ENCODE measurements around the gene LIPJ. TPM values are rescaled to one million over a fixed set of nuclear protein-coding genes. Genes with fewer than 3 reads are reported as not detected.

Gene LIPJ
- total RNA-seq, 1 experiment from 2014 or later, result not detected

- Mint-ChIP-seq H3K4me1 (ENCODE audit: insufficient read depth, unreplicated experiment) (no peaks in the 10 kb centered on the region), H3K27ac (ENCODE audit: low read depth, unreplicated experiment) (no peak overlapping the region), H3K36me3 (ENCODE audit: insufficient read depth, unreplicated experiment) (no peaks in the 10 kb centered on the region), H3K27me3 (ENCODE audit: insufficient read depth, unreplicated experiment) (no peaks in the 10 kb centered on the region), H3K9me3 (ENCODE audit: unreplicated experiment) (no peaks in the 10 kb centered on the region), H3K4me3 (ENCODE audit: unreplicated experiment) (no peak overlapping the region)
- intact Hi-C loops (cut with micrococcal nuclease), result no loop called here
- no TSS peak for BruUV-seq (replicated peaks)
- no peak for DNase-seq (ENCODE audit: unreplicated experiment)
- ChIA-PET POLR2A (interaction anchor here (1.1 kb wide), 1 partner anchor 397 kb away, joined by 4 read pairs; no protein-coding TSS in a partner anchor), CTCF (interaction anchor here (0.6 kb wide), 1 partner anchor 8 kb away, joined by 3 read pairs; no protein-coding TSS in a partner anchor)
- TF ChIP-seq CTCF (IDR thresholded peaks at IDR 0.05; ENCODE audit: unreplicated experiment), result no peak
Measured at GRCh38 chr10:88592906-88593305, 6.3 kb downstream of the LIPJ start.

GRCh38 chr10:88594482-88594881, 7.9 kb downstream of the LIPJ start:
- H3K9me3 Mint-ChIP-seq (ENCODE audit: unreplicated experiment), result no peaks in the 10 kb centered on the region
- H3K4me3 Mint-ChIP-seq (ENCODE audit: unreplicated experiment), result no peak overlapping the region
- ChIA-PET POLR2A (interaction anchor here (0.7 to 1.0 kb wide), 2 partner anchors 9 to 148 kb away, joined by 3 read pairs; no protein-coding TSS in a partner anchor), CTCF (no interaction called here)
- H3K27me3 Mint-ChIP-seq (ENCODE audit: insufficient read depth, unreplicated experiment), result no peaks in the 10 kb centered on the region
- BruUV-seq (replicated peaks), result no TSS peak
- intact Hi-C loops (cut with micrococcal nuclease), result no loop called here
- no peaks in the 10 kb centered on the region for H3K36me3 Mint-ChIP-seq (ENCODE audit: insufficient read depth, unreplicated experiment)
- DNase-seq (ENCODE audit: unreplicated experiment), result no peak
- H3K27ac Mint-ChIP-seq (ENCODE audit: low read depth, unreplicated experiment), result no peak overlapping the region
- no peak for TF ChIP-seq CTCF (IDR thresholded peaks at IDR 0.05; ENCODE audit: unreplicated experiment)
- H3K4me1 Mint-ChIP-seq (ENCODE audit: insufficient read depth, unreplicated experiment), result no peaks in the 10 kb centered on the region

GRCh38 chr10:88598055-88598454, 11.5 kb downstream of the LIPJ start:
- TF ChIP-seq CTCF (IDR thresholded peaks at IDR 0.05; ENCODE audit: unreplicated experiment), result no peak
- Mint-ChIP-seq H3K9me3 (ENCODE audit: unreplicated experiment) (no peaks in the 10 kb centered on the region), H3K4me3 (ENCODE audit: unreplicated experiment) (no peak overlapping the region), H3K27ac (ENCODE audit: low read depth, unreplicated experiment) (no peak overlapping the region), H3K36me3 (ENCODE audit: insufficient read depth, unreplicated experiment) (no peaks in the 10 kb centered on the region), H3K4me1 (ENCODE audit: insufficient read depth, unreplicated experiment) (no peaks in the 10 kb centered on the region), H3K27me3 (ENCODE audit: insufficient read depth, unreplicated experiment) (no peaks in the 10 kb centered on the region)
- no TSS peak for BruUV-seq (replicated peaks)
- no peak for DNase-seq (ENCODE audit: unreplicated experiment)
- ChIA-PET POLR2A (interaction anchor here (0.7 to 0.8 kb wide), 2 partner anchors 22 to 41 kb away, joined by 3 to 4 read pairs; no protein-coding TSS in a partner anchor), CTCF (interaction anchor here (0.8 kb wide), 1 partner anchor 212 kb away, joined by 3 read pairs; no protein-coding TSS in a partner anchor)
- intact Hi-C loops (cut with micrococcal nuclease), result no loop called here

GRCh38 chr10:88608052-88608732, 21.6 kb downstream of the LIPJ start:
- POLR2A ChIA-PET, result interaction anchor here (1.1 to 1.7 kb wide), 2 partner anchors 8 to 77 kb away, joined by 3 to 4 read pairs; no protein-coding TSS in a partner anchor
- no TSS peak for BruUV-seq (replicated peaks)
- Mint-ChIP-seq H3K36me3 (ENCODE audit: insufficient read depth, unreplicated experiment) (no peaks in the 10 kb centered on the region), H3K27ac (ENCODE audit: low read depth, unreplicated experiment) (no peak overlapping the region), H3K27me3 (ENCODE audit: insufficient read depth, unreplicated experiment) (no peaks in the 10 kb centered on the region), H3K4me3 (ENCODE audit: unreplicated experiment) (no peak overlapping the region), H3K9me3 (ENCODE audit: unreplicated experiment) (no peaks in the 10 kb centered on the region), H3K4me1 (ENCODE audit: insufficient read depth, unreplicated experiment) (no peaks in the 10 kb centered on the region)
- intact Hi-C loops (cut with micrococcal nuclease), result no loop called here
- CTCF ChIA-PET, result interaction anchor here (0.7 kb wide), 1 partner anchor 52 kb away, joined by 3 read pairs; no protein-coding TSS in a partner anchor
- DNase-seq (ENCODE audit: unreplicated experiment), result no peak
- no peak for TF ChIP-seq CTCF (IDR thresholded peaks at IDR 0.05; ENCODE audit: unreplicated experiment)
